Iris pigment epithelial cell (primary cell): ENCODE data around the gene PATE1.

Source experiments
- DNase-seq: peaks from one replicate; pipeline ENCODE4 v3.0.0-alpha.2; 2011; ENCODE audit warnings: low read depth

Gene PATE1

DNA sequence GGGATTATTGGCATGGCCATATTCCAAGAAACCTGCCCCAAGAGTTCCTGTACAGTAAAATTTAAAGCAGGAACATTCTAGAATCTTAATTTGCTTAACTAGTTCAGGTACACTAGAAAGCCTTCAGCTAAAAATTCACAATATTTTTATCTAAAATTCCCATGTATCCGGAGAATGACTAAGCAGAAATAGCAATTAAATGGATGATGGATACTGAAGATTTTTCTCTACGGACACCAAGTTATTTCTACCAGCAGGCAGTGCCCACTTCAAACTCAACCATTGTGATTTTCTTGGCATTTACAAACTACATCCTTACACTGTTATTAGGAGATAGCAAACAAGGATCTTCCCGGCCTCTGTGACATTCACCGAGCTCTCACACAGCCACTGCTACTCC lies 44.7 kb downstream of the PATE1 start:
- no peak for DNase-seq

DNA sequence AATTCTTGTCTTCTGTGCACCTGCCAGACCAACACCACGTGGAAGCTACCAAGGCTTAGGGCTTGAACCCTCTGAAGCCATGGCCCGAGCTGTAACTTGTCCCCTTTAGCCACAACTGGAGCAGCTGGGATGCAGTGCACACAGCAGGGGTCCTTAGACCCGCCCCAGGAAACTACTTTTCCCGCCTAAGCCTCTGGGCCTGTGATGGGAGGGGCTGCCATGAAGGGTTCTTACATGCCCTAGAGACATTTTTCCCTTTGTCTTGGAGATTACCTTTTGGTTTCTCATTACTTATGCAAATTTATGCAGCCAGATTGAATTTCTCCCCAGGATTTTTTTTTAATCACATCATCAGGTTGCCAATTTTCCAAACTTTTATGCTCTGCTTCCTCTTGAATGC lies 51.6 kb downstream of the PATE1 start:
- DNase-seq: no peak
